NCI-H146 treated with DMSO at 0.1 percent for 48 hours (cell line): Measurements from ENCODE around the gene LRRC23.

ENCODE experiments used
- DNase-seq: peaks from one replicate; lab custom pipeline; 2025; ENCODE audit not compliant: unreplicated experiment; lab: John Stamatoyannopoulos, UW

The LRRC23 gene

DNA sequence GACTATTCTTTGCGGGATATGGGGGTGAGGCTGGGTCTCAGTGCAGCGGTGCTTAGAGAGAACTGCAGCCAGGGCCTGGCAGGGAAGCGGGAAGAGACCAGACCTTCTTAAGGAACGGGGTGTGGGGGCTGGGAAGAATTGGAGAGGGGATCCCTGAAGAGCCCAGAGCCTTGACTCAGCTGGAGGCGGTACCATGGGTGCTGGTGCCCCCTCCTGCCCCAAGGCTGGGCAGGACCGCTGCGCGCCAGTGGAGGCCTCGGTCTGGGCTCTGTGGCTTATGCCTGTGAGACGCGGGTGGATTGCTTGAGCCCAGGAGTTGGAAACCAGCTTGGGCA, 37.7 kb downstream of the LRRC23 start:
- no peak for DNase-seq

- DNase-seq: peak; percentile 100
These were observed 38.7 kb downstream of the LRRC23 start for GRCh38 chr12:6943389-6943721.

GRCh38 chr12:6943722-6944380, 39.2 kb downstream of the LRRC23 start, which contains the start of the genes C12orf57 and RNU7-1:
C12orf57 (plus strand) TSS chr12:6944022; CDS start chr12:6944122, 100 bp downstream.
RNU7-1 (plus strand) TSS chr12:6943816.
- DNase-seq: peak; percentile 100

DNA sequence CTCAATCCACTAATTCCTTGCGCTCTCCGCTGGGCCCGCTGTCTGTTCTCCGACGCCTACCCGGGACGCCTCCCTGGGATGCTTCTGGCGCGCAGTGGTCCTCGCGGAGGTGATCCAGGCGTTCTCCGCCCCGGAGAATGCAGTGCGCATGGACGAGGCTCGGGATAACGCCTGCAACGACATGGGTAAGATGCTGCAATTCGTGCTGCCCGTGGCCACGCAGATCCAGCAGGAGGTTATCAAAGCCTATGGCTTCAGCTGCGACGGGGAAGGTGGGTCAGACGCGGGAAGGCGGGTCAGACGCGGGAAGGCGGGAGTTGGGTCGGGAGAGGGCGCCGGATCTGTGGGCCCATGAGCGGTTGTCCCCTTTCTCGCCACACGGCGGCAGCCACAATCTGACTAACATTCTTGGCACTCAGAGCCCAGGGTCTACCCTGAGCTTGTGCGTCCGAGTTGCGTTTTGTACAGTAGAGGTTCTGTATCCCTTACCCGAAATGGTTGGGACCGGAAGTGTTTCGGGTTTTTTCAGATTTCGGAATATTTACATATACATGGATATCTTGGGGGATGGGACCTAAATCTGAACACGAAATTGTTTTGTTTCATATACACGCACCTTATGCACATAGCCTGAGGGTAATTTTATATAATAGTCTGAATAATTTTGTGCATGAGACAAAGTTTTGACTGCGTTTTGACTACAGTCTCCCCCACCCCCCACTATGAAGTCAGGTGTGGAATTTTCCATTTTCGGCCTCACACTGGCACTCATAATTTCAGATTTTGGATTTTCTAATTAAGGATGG, 40.0 kb downstream of the LRRC23 start:
- peak; percentile 98 for DNase-seq

- DNase-seq: no peak
These were observed 41.0 kb downstream of the LRRC23 start for GRCh38 chr12:6945613-6946012.

- peak; percentile 100 for DNase-seq
These were observed 41.7 kb downstream of the LRRC23 start for GRCh38 chr12:6946033-6946919.

DNA sequence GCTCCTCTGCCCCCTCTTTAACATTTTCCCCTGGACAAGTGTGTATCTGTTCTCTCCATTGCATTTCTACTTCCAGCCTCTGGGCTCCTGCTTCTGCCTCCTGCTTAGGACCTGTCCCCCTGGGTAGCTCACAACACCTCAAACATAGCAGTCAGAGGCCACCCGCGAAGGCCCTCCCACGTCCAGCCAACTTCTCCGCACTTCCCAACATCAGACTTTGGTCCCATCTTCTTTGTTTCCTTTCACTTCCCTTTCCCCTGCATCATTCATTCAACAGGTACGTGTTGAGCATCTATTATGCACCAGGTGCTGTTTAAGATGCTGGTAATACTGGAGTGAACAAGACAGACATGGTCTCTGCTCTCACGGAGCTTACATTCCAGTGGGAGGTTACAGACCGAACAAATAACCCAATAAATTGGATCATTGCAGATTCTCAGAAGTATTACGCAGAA, 42.3 kb downstream of the LRRC23 start:
- DNase-seq: no peak

DNA sequence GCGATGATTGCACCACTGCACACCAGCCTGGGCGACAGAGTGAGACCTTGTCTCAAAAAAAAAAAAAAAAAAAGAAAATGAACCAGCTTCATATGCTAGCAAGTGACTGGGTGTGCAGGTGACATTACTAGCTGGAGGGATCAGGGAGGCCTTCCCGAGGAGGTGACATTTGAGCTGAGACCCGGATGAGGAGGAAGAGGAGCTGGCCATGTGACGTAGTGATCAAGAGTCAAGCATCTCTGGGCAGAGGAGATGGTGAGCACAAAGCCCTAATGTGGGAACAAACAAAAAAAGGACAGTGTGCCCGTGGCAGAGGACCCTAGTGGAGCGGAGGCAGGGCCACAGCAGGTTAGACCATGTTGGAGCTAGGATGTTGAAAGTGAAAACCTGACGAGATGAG, 43.0 kb downstream of the LRRC23 start:
- DNase-seq: no peak

GRCh38 chr12:6948873-6949594, 44.4 kb downstream of the LRRC23 start:
- DNase-seq: no peak

DNA sequence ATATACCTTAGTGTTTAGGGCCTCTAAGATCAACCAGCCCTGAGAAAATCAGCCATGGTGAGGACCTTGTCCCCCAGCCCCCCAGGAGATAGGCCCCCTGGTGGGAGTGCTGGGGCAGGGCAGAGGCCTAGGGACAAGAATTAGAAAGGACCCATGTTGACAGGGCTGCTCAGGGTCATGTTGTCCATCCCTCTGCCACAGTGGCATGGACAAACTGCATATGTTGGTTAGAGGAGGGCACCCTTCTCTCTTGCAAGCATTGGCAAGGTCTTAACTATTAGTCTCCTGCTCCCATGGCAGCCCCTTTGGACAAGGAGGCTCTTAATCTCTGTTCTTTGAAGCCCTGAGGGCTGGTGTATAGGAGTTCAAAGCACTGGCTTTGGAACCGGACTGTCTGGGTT, 45.8 kb downstream of the LRRC23 start:
- DNase-seq: no peak

DNA sequence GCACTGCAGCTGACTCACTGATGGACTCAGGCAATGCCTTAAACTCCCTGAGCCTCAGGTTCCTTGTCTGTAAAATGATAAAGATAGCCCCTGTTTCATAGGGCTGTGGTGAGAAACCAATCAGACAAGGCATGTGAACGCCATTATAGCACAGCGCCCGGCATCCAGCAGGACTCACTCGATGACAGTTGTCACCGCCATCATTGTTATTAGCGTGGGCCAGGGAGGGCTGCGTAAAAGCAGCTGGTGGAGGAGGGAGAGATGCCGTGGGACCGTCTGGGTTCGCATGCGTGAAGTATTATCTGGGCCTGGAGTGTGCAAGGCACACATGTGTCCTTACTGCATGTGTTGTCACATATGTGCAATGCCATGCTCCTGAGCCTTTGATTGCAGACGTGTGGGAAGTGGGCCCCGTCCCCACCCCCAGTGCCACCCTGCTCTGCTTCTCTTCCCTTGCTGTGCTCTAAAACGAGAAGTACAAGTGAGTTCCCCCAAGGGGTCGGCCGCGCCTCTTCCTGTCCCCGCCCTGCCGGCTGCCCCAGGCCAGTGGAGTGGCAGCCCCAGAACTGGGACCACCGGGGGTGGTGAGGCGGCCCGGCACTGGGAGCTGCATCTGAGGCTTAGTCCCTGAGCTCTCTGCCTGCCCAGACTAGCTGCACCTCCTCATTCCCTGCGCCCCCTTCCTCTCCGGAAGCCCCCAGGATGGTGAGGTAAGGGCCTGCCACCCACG, 46.4 kb downstream of the LRRC23 start, which contains the start of gene PTPN6:
PTPN6 (plus strand) TSS at position 546 of the 730 bp plus-strand sequence; CDS start at position 703, 157 bp downstream.
- no peak for DNase-seq

GRCh38 chr12:6951551-6952120, 47.0 kb downstream of the LRRC23 start:
- no peak for DNase-seq

DNA sequence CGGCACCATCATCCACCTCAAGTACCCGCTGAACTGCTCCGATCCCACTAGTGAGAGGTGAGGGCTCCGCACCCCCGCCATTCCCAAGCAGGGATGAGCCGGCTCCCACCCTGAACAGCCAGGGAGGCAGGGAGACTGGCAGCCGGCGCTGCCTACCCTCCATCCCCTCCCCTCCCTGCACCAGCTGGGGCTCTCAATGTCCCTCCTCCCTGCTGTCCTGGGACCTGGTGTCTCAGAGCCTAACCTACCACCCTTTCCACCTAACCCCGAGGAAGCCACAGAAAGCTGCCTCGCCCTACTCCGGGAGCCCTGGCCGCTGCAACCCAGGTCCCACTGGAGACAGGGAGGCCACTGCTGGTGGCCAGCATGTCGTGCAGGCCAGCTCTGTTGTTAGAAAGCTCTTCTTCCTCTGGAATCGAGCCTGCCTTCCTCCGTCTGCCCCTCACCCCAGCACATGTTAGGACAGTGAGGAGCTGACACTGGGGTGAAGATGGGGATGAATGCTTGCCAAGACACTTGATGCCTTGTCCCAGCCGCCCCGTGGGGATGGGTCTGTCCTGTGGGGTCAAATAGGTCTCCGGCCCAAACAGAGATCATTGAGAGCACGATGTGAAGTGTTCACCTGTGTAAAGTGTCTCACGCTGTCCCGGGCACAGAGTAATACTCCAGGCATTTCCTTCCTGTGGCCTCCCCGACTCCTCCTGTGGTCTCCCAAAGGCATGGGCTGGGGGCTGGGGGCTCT, 47.7 kb downstream of the LRRC23 start:
- no peak for DNase-seq

GRCh38 chr12:6952863-6953441, 48.3 kb downstream of the LRRC23 start:
- no peak for DNase-seq

- no peak for DNase-seq
These were observed 49.1 kb downstream of the LRRC23 start for GRCh38 chr12:6953442-6954315.

DNA sequence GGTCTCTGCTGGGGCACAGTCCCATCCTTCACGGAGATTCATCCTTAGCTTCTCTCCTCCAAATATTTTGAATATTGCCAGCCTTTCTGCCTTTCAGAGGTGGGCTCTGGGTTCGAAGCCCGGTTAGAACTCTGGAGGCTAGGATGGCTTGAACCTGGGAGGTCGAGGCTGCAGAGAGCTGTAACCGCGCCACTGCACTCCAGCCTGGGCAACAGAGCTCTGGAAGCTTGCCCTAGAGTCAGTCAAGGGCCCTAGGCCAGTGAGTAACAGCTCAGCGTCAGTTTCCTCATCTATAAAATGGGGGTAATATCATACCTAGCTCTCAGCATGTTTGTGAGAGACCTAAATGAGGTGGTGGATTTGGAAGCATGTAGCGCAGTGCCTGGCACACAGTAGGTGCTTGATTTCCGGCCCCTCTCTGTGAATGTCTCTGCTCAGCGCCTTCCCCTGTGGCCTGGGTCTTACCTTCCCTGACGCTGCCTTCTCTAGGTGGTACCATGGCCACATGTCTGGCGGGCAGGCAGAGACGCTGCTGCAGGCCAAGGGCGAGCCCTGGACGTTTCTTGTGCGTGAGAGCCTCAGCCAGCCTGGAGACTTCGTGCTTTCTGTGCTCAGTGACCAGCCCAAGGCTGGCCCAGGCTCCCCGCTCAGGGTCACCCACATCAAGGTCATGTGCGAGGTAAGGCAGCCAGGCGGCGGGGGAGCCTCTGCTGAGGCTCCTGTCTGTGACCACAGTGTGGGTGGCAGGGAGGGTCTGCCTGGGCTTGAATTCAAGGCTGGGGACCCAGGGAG, 49.9 kb downstream of the LRRC23 start:
- no peak for DNase-seq
